PFSK-1 (cell line): ENCODE results near the gene CST9.

Source experiments
- POLR2AphosphoS5 ChIP-seq: IDR thresholded peaks from 2 replicates; pipeline ENCODE4 v1.6.1; 2012; ENCODE audit warnings: low read depth, mild to moderate bottlenecking, control low read depth, low read length, moderate library complexity
- REST ChIP-seq, 2 experiments: IDR thresholded peaks; 2 replicates each; pipeline versions ENCODE4 v1.6.1 to v1.8.0; 2011 to 2012; ENCODE audit warnings: low read depth in 2 of 2, low read length in 2 of 2, control low read depth in 1 of 2, inconsistent platforms in 1 of 2, mild to moderate bottlenecking in 1 of 2, moderate library complexity in 1 of 2; ENCODE audit not compliant: insufficient read depth in 1 of 2
- SIN3A ChIP-seq: IDR thresholded peaks from 2 replicates; pipeline ENCODE4 v1.6.1; 2012; ENCODE audit warnings: mild to moderate bottlenecking, low read length, moderate library complexity, borderline replicate concordance; ENCODE audit not compliant: insufficient read depth
- TAF1 ChIP-seq: IDR thresholded peaks from 2 replicates; pipeline ENCODE4 v1.6.1; 2012; ENCODE audit warnings: low read length, control low read depth, borderline replicate concordance; ENCODE audit not compliant: insufficient read depth

GRCh38 chr20:23614163-23614562, 8.4 kb upstream of the CST9 start:
- TF ChIP-seq POLR2AphosphoS5 (no peak), TAF1 (no peak), REST (IDR thresholded peaks at IDR 0.05; ENCODE audit: insufficient read depth in 1 of 2, low read depth in 2 of 2, low read length in 2 of 2) (no peak), SIN3A (no peak)
